GM23338 (cell line): ENCODE data around the gene POU5F2. TPM values are rescaled to one million over a fixed set of nuclear protein-coding genes. Genes with fewer than 3 reads are reported as not detected.

Experiments used
- polyA plus RNA-seq: library from polyadenylated mRNA; unstranded; fragments of >200 nt; fragmentation: Nextera tagmentation; extraction: Ambion mirVana; gene quantifications from 2 replicates; pipeline ENCODE4 v1.2.1, GENCODE V29; 2016
- total RNA-seq: library from RNA; depleted of rRNA; stranded (reverse); fragments of >200 nt; shearing (Covaris generic); gene quantifications from 2 replicates; pipeline ENCODE4 v1.2.3, GENCODE V29; 2014; rRNA removed

POU5F2 gene
- total and polyA plus RNA-seq, 2 experiments from 2014 or later = 0.11 to 0.76 TPM

Other genes starting within 250 kb of the POU5F2 start
- 0.59 and 3.0 TPM in 2 replicates for gene NR2F1-AS1, start 160.4 kb downstream of the POU5F2 start, total RNA-seq
- gene NR2F1-AS1, start 160.4 kb downstream of the POU5F2 start, polyA plus RNA-seq = 4.5 and 9.2 TPM in 2 replicates
- gene NR2F1, start 158.4 kb downstream of the POU5F2 start, total RNA-seq = not detected in 2 replicates
- gene NR2F1, start 158.4 kb downstream of the POU5F2 start, polyA plus RNA-seq = not detected in 2 replicates